GM23248 (cell line): ENCODE measurements around the gene BICC1. TPM values are rescaled to one million over a fixed set of nuclear protein-coding genes. Genes with fewer than 3 reads are reported as not detected.

Experiments used
- DNase-seq: peaks from one replicate; pipeline ENCODE4 v3.0.0-alpha.2; 2015
- H2AFZ ChIP-seq: fragments of 200-600 bp; sonication (generic); 2 replicates; pipeline ENCODE4 v1.6.1; 2016; ENCODE audit warnings: antibody characterized with exemption
- H3F3A ChIP-seq: fragments of 200-600 bp; sonication (generic); 2 replicates; pipeline ENCODE4 v1.6.1; 2016; ENCODE audit warnings: mild to moderate bottlenecking, antibody characterized with exemption, mixed run types; ENCODE audit not compliant: insufficient read depth
- H3K27ac ChIP-seq: fragments of 200-600 bp; sonication (generic); 2 replicates; pipeline ENCODE4 v1.5.1; 2016; ENCODE audit warnings: mild to moderate bottlenecking
- H3K27me3 ChIP-seq: fragments of 200-600 bp; sonication (generic); replicated peaks from 2 replicates; pipeline ENCODE4 v1.6.1; 2016; ENCODE audit warnings: mild to moderate bottlenecking; ENCODE audit not compliant: insufficient read depth
- H3K36me3 ChIP-seq: fragments of 200-600 bp; sonication (generic); 2 replicates; pipeline ENCODE4 v1.6.1; 2016; ENCODE audit warnings: low read depth, mild to moderate bottlenecking
- H3K4me1 ChIP-seq: fragments of 200-600 bp; sonication (generic); 2 replicates; pipeline ENCODE4 v1.6.1; 2016; ENCODE audit warnings: mild to moderate bottlenecking; ENCODE audit not compliant: insufficient read depth
- H3K4me2 ChIP-seq: fragments of 200-600 bp; sonication (generic); one replicate; pipeline ENCODE4 v1.6.1; 2016; ENCODE audit warnings: mild to moderate bottlenecking; ENCODE audit not compliant: unreplicated experiment
- H3K4me3 ChIP-seq: fragments of 200-600 bp; sonication (generic); 2 replicates; pipeline ENCODE4 v1.5.1; 2016; ENCODE audit warnings: mild to moderate bottlenecking
- H3K79me2 ChIP-seq: fragments of 200-600 bp; sonication (generic); 2 replicates; pipeline ENCODE4 v1.6.1; 2016; ENCODE audit warnings: mild to moderate bottlenecking; ENCODE audit not compliant: insufficient read depth
- H3K9ac ChIP-seq: fragments of 200-600 bp; sonication (generic); 2 replicates; pipeline ENCODE4 v1.6.1; 2016; ENCODE audit warnings: mild to moderate bottlenecking
- H3K9me2 ChIP-seq: fragments of 200-600 bp; sonication (generic); 2 replicates; pipeline ENCODE4 v1.6.1; 2016; ENCODE audit warnings: mixed run types, mild to moderate bottlenecking, moderate library complexity; ENCODE audit not compliant: insufficient read depth
- H3K9me3 ChIP-seq: fragments of 200-600 bp; sonication (generic); one replicate; pipeline ENCODE4 v1.6.1; 2017; ENCODE audit warnings: low read depth
- H4K20me1 ChIP-seq: fragments of 200-600 bp; sonication (generic); 2 replicates; pipeline ENCODE4 v1.6.0; 2016; ENCODE audit not compliant: insufficient read depth
- EZH2 ChIP-seq: fragments of 200-600 bp; sonication (generic); IDR thresholded peaks from 2 replicates; pipeline ENCODE4 v1.6.1; 2018; ENCODE audit warnings: antibody characterized with exemption, mild to moderate bottlenecking; ENCODE audit not compliant: insufficient read depth, poor library complexity, severe bottlenecking
- EZH2phosphoT487 ChIP-seq: fragments of 200-600 bp; sonication (generic); IDR thresholded peaks from 2 replicates; pipeline ENCODE4 v1.6.1; 2018; ENCODE audit warnings: antibody characterized with exemption, moderate library complexity, mild to moderate bottlenecking, low read depth; ENCODE audit not compliant: insufficient read depth
- WGBS, 2 experiments: methylation state at CpG; one replicate each; pipeline ENCODE4 v1.1.6; 2015 to 2017; ENCODE audit warnings: low lambda C conversion rate in 2 of 2, low coverage in 1 of 2; ENCODE audit errors: missing lambda C conversion rate in 2 of 2; 5-methylcytosine and 5-hydroxymethylcytosine counted together
- in situ Hi-C: fragments of 300-500 bp; cut with MboI; formaldehyde crosslinking; loops from 2 replicates; pipeline ENCODE4 v1.15.0; 2020
- polyA plus RNA-seq: library from polyadenylated mRNA; unstranded; fragments of >200 nt; fragmentation: Nextera tagmentation; extraction: Ambion mirVana; gene quantifications from 2 replicates; pipeline ENCODE4 v1.2.1, GENCODE V29; 2016
- total RNA-seq: library from RNA; depleted of rRNA; stranded (reverse); fragments of >200 nt; shearing (Covaris generic); gene quantifications from 2 replicates; pipeline ENCODE4 v1.2.3, GENCODE V29; 2014

The BICC1 gene
- total and polyA plus RNA-seq, 2 experiments from 2014 or later = 80.5 to 97.0 TPM

- peaks cover 26% of the 10 kb centered on the region for H3F3A ChIP-seq
- peak overlapping the region; percentile 39; the same call in 1 of the 2 replicates for H3K27ac ChIP-seq
- TF ChIP-seq EZH2 (no peak), EZH2phosphoT487 (no peak)
- no peak overlapping the region for H3K4me3 ChIP-seq
- H4K20me1 ChIP-seq = no peaks in the 10 kb centered on the region
- H3K9me3 ChIP-seq = no peaks in the 10 kb centered on the region
- in situ Hi-C loops = no loop called here
- H3K27me3 ChIP-seq = no peaks in the 10 kb centered on the region
- no peak overlapping the region for H3K9ac ChIP-seq
- no peak for DNase-seq
- H2AFZ ChIP-seq = no peak overlapping the region
- WGBS, 2 experiments = 93 to 94% methylated on average over 1 of the region's 1 CpG
- H3K36me3 ChIP-seq = peaks cover 38% of the 10 kb centered on the region; the same call in 1 of the 2 replicates
- H3K4me2 ChIP-seq = peak overlapping the region; percentile 27
- H3K9me2 ChIP-seq = no peaks in the 10 kb centered on the region
- peaks cover 32% of the 10 kb centered on the region for H3K4me1 ChIP-seq
- no peaks in the 10 kb centered on the region for H3K79me2 ChIP-seq
These were observed 309.0 kb downstream of the BICC1 start for GRCh38 chr10:58821752-58822056.

DNA sequence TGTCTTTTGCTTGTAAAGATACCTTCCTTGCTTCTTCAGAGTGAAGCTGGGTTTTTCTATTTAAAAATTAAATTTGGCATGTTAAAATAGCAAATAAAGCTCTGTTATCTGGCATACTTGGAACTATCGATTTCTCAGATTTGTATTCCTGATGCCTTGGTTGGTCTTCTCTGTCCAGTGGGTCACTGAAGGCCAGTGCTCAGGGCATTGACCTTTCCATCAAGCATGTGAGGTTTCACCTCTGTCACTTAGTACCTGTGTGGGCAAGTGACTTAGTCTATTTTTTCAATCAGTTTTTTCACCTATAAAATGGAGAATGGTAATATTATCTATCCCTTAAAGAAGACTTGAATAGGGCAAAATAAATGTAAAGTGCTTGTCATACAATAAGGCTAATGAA is 311.3 kb downstream of the BICC1 start:
- DNase-seq = no peak
- no peaks in the 10 kb centered on the region for H3K9me2 ChIP-seq
- H3K9me3 ChIP-seq = no peaks in the 10 kb centered on the region
- H2AFZ ChIP-seq = no peak overlapping the region
- H3K4me2 ChIP-seq = no peak overlapping the region
- no peak overlapping the region for H3K4me3 ChIP-seq
- no peak for TF ChIP-seq EZH2phosphoT487
- no peak for TF ChIP-seq EZH2
- no peaks in the 10 kb centered on the region for H4K20me1 ChIP-seq
- no peak overlapping the region for H3K9ac ChIP-seq
- 92 to 100% methylated on average over 1 of the region's 1 CpG for WGBS, 2 experiments
- no peak overlapping the region for H3K27ac ChIP-seq
- peaks cover 33% of the 10 kb centered on the region for H3K36me3 ChIP-seq
- peaks cover 38% of the 10 kb centered on the region for H3K4me1 ChIP-seq
- no peaks in the 10 kb centered on the region for H3K79me2 ChIP-seq
- in situ Hi-C loops = no loop called here
- H3F3A ChIP-seq = peaks cover 30% of the 10 kb centered on the region
- H3K27me3 ChIP-seq = no peaks in the 10 kb centered on the region

GRCh38 chr10:58824396-58824795 is 311.7 kb downstream of the BICC1 start:
- in situ Hi-C loops = no loop called here
- no peak for TF ChIP-seq EZH2
- no peak for TF ChIP-seq EZH2phosphoT487
- Histone ChIP-seq H4K20me1 (no peaks in the 10 kb centered on the region), H3K9me2 (no peaks in the 10 kb centered on the region), H3K9me3 (no peaks in the 10 kb centered on the region), H3K27ac (no peak overlapping the region), H2AFZ (no peak overlapping the region), H3K27me3 (no peaks in the 10 kb centered on the region), H3K4me2 (no peak overlapping the region), H3K36me3 (peaks cover 35% of the 10 kb centered on the region), H3K4me3 (no peak overlapping the region), H3K4me1 (peaks cover 34% of the 10 kb centered on the region), H3K79me2 (no peaks in the 10 kb centered on the region), H3K9ac (no peak overlapping the region), H3F3A (peaks cover 27% of the 10 kb centered on the region)
- no peak for DNase-seq
- 98 to 100% methylated on average over 2 of the region's 2 CpGs for WGBS, 2 experiments

DNA sequence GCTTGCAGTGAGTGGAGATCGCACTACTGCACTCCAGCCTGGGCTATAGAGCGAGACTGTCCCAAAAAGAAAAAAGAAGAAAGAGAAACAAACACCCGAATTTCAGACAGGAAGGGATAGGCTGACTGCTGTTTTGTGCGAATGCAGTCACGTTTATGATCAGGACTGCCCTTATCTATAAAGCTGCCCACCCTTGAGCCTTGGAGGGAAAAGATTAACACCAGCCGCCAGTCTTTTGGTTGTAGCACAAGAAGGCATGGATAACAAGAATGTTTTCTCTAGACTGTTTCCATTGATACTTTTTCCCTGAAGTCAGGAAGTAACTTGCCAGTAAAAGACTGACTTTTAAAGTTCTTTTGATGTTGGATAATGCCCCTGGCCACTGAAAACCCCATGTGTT is 314.0 kb downstream of the BICC1 start:
- no peak overlapping the region for H3K4me3 ChIP-seq
- H3K9ac ChIP-seq = no peak overlapping the region
- H3K36me3 ChIP-seq = peaks cover 44% of the 10 kb centered on the region
- no peak overlapping the region for H2AFZ ChIP-seq
- in situ Hi-C loops = no loop called here
- H3K27ac ChIP-seq = no peak overlapping the region
- H3K27me3 ChIP-seq = no peaks in the 10 kb centered on the region
- TF ChIP-seq EZH2 (no peak), EZH2phosphoT487 (no peak)
- peaks cover 13% of the 10 kb centered on the region for H3K4me1 ChIP-seq
- peaks cover 4% of the 10 kb centered on the region; the same call in 1 of the 2 replicates for H3F3A ChIP-seq
- H4K20me1 ChIP-seq = no peaks in the 10 kb centered on the region
- no peak for DNase-seq
- H3K4me2 ChIP-seq = no peak overlapping the region
- H3K9me3 ChIP-seq = no peaks in the 10 kb centered on the region
- 38 to 49% methylated on average over 6 of the region's 6 CpGs for WGBS, 2 experiments
- H3K9me2 ChIP-seq = no peaks in the 10 kb centered on the region
- no peaks in the 10 kb centered on the region for H3K79me2 ChIP-seq

DNA sequence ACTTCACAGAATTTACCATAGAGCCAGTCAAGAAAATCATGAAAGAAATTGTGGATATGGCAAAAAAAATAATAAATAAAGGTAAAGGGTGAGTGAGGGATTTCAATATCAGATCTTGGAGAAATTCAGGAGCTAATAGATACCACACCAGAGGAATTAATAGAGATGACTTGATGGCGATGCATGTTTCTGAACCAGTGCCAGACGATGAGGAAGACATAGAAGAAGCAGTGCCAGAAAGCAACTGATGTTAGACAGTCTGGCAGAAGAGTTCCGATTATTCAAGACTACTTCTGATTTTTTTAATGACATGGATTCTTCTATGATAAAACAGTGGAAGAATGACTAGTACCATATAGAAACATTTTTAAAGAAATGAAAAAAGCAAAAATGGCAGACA is 314.7 kb downstream of the BICC1 start:
- Histone ChIP-seq H2AFZ (no peak overlapping the region), H3K9ac (no peak overlapping the region), H3K36me3 (peaks cover 44% of the 10 kb centered on the region), H4K20me1 (no peaks in the 10 kb centered on the region), H3K27me3 (no peaks in the 10 kb centered on the region), H3F3A (0 out of 2 replicates have a peak, but pooled peaks cover 4% of the 10 kb centered on the region), H3K27ac (no peak overlapping the region), H3K9me3 (no peaks in the 10 kb centered on the region), H3K4me2 (no peak overlapping the region), H3K4me1 (0 out of 2 replicates have a peak, but pooled peaks cover 8% of the 10 kb centered on the region), H3K79me2 (no peaks in the 10 kb centered on the region), H3K4me3 (no peak overlapping the region), H3K9me2 (no peaks in the 10 kb centered on the region)
- DNase-seq = peak; percentile 48
- WGBS, 2 experiments = 28 to 34% methylated on average over 3 of the region's 3 CpGs
- in situ Hi-C loops = no loop called here
- TF ChIP-seq EZH2 (no peak), EZH2phosphoT487 (no peak)
